Prostate gland (tissue), 2 donors: Measurements from ENCODE around the gene DDX50. TPM values are rescaled to one million over a fixed set of nuclear protein-coding genes. Genes with fewer than 3 reads are reported as not detected.

Experiments
- DNase-seq: peaks from one replicate; pipeline ENCODE4 v3.0.0-alpha.2; 2019; ENCODE audit warnings: low spot score
- H3K27ac ChIP-seq, 2 donors: fragments of 200-600 bp; sonication (generic); 2 replicates each; pipeline ENCODE4 v1.5.1; 2017 to 2019
- H3K27me3 ChIP-seq: fragments of 200-600 bp; sonication (generic); replicated peaks from 2 replicates; pipeline ENCODE4 v1.5.1; 2019; ENCODE audit not compliant: insufficient read depth
- H3K36me3 ChIP-seq, 2 donors: fragments of 200-600 bp; sonication (generic); 1 replicate in 1 of 2; 2 replicates in 1 of 2; pipeline versions ENCODE4 v1.5.1 to v1.8.1; 2017 to 2019
- H3K4me1 ChIP-seq: fragments of 200-600 bp; sonication (generic); replicated peaks from 2 replicates; pipeline ENCODE4 v1.5.1; 2019
- H3K4me3 ChIP-seq, 2 donors: fragments of 200-600 bp; sonication (generic); 2 replicates each; pipeline ENCODE4 v1.5.1; 2017 to 2019
- H3K9me3 ChIP-seq: fragments of 200-600 bp; sonication (generic); 2 replicates; pipeline ENCODE4 v1.5.1; 2017
- CTCF ChIP-seq, 4 experiments: fragments of 200-600 bp in 2 of 4; fragments of 450-650 bp in 2 of 4; sonication (generic) in 2 of 4; IDR thresholded peaks; 1 replicate in 3 of 4; 2 replicates in 1 of 4; pipeline ENCODE4 v1.5.1; 2016 to 2019; ENCODE audit warnings: antibody characterized with exemption in 4 of 4, mild to moderate bottlenecking in 2 of 4, moderate library complexity in 2 of 4
- POLR2AphosphoS5 ChIP-seq: sonication (generic); formaldehyde crosslinking; IDR thresholded peaks from one replicate; pipeline ENCODE4 v1.6.1; 2017; ENCODE audit warnings: antibody characterized with exemption
- WGBS: methylation state at CpG from one replicate; pipeline ENCODE4 v1.1.5; 2018; 5-methylcytosine and 5-hydroxymethylcytosine counted together
- intact Hi-C: fragments of 100-400 bp; cut with DNase I; formaldehyde crosslinking; loops from one replicate; pipeline ENCODE4 v1.14.2; 2022
- small RNA-seq, 2 donors: library from RNA; depleted of rRNA; stranded (forward); fragments of <200 nt; gene quantifications; one replicate each; pipeline ENCODE3, GENCODE V24; 2016
- total RNA-seq, 2 donors: library from RNA; depleted of rRNA; stranded (reverse); fragments of >200 nt; gene quantifications; one replicate each; pipeline ENCODE4 v1.1.0, GENCODE V29; 2016

Gene DDX50
- total RNA-seq, 2 donors from 2014 or later = 26.1 to 32.5 TPM

- H3K27ac ChIP-seq = peak overlapping the region in 1 of 2 donors; percentile 39
- peaks cover 4% of the 10 kb centered on the region for H3K4me1 ChIP-seq
- H3K4me3 ChIP-seq = no peak overlapping the region
- intact Hi-C loops = no loop called here
- no peaks in the 10 kb centered on the region for H3K36me3 ChIP-seq
- peak; percentile 21 for DNase-seq
- H3K27me3 ChIP-seq = no peaks in the 10 kb centered on the region
- H3K9me3 ChIP-seq = no peaks in the 10 kb centered on the region
- TF ChIP-seq POLR2AphosphoS5 (peak; percentile 25), CTCF (IDR thresholded peaks at IDR 0.05) (no peak)
- WGBS = 6% methylated on average over 2 of the region's 2 CpGs
These were observed 91.7 kb downstream of the DDX50 start for GRCh38 chr10:68992636-68993440.

Small RNA genes lying within 50 kb of the gene (small RNA-seq; reads per million reads assigned to genes)
- 0 reads per million in 2 donors for gene RNU6-571P

Other genes starting within 250 kb of the DDX50 start
- 10 to 100 TPM; 38.1 to 73.8 TPM for gene CCAR1, start 180.1 kb upstream of the DDX50 start, total RNA-seq
- 1 to 10 TPM; 4.7 to 9.2 TPM for gene STOX1, start 73.8 kb upstream of the DDX50 start, total RNA-seq
- gene DDX21, start 54.9 kb downstream of the DDX50 start, total RNA-seq = 10 to 100 TPM; 28.9 to 41.0 TPM
- gene KIFBP, start 87.5 kb downstream of the DDX50 start, total RNA-seq = 10 to 100 TPM; 37.3 to 46.7 TPM
- gene SRGN, start 186.8 kb downstream of the DDX50 start, total RNA-seq = 10 to 100 TPM; 29.1 to 44.3 TPM
- gene VPS26A, start 222.9 kb downstream of the DDX50 start, total RNA-seq = 10 to 100 TPM; 28.5 to 38.0 TPM